ENCODE results near the gene CDK11B. TPM values are rescaled to one million over a fixed set of nuclear protein-coding genes. Genes with fewer than 3 reads are reported as not detected.
A peak's percentile ranks its signal among the peaks of the same experiment; 100 is the strongest.

CDK11B gene
- total and polyA plus RNA-seq, 2 of the 8 experiments (the other 6 are each of a cell fraction or from before 2014, with no cell fraction given): 11.1 to 31.9 TPM

DNA sequence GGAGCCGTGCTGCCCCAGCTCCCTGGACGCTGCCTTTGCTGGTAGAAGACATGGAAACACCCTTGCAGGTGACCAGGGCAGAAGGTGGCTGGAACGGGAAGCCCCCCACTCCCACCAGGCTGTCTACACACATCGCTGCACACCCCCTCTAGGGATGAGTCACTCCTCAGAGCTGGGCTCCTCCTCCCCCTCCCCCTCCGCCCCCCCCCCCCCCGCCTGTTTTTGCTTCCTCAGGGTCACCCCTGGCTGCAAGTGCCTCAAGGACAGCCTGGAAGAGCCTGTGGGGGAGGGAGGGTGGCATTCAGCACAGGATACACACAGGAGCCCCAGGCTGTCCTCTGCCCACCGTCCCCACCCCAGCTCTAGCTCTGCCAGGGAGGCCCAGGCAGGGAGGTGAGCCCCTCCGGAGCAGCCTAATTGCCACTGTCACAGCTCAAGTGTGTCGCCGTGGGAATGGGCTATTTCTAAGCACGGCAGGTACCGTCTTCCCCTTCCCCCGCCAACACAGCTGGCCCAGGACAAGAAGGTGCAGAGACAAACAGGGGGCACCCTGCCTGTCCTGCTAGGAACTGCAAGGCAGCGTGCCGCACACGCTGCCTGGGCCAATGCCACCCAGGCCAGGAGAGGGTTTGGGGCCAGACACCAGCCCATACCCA is 61.4 kb downstream of the CDK11B start (continued):
- TF ChIP-seq, protein P1, sequence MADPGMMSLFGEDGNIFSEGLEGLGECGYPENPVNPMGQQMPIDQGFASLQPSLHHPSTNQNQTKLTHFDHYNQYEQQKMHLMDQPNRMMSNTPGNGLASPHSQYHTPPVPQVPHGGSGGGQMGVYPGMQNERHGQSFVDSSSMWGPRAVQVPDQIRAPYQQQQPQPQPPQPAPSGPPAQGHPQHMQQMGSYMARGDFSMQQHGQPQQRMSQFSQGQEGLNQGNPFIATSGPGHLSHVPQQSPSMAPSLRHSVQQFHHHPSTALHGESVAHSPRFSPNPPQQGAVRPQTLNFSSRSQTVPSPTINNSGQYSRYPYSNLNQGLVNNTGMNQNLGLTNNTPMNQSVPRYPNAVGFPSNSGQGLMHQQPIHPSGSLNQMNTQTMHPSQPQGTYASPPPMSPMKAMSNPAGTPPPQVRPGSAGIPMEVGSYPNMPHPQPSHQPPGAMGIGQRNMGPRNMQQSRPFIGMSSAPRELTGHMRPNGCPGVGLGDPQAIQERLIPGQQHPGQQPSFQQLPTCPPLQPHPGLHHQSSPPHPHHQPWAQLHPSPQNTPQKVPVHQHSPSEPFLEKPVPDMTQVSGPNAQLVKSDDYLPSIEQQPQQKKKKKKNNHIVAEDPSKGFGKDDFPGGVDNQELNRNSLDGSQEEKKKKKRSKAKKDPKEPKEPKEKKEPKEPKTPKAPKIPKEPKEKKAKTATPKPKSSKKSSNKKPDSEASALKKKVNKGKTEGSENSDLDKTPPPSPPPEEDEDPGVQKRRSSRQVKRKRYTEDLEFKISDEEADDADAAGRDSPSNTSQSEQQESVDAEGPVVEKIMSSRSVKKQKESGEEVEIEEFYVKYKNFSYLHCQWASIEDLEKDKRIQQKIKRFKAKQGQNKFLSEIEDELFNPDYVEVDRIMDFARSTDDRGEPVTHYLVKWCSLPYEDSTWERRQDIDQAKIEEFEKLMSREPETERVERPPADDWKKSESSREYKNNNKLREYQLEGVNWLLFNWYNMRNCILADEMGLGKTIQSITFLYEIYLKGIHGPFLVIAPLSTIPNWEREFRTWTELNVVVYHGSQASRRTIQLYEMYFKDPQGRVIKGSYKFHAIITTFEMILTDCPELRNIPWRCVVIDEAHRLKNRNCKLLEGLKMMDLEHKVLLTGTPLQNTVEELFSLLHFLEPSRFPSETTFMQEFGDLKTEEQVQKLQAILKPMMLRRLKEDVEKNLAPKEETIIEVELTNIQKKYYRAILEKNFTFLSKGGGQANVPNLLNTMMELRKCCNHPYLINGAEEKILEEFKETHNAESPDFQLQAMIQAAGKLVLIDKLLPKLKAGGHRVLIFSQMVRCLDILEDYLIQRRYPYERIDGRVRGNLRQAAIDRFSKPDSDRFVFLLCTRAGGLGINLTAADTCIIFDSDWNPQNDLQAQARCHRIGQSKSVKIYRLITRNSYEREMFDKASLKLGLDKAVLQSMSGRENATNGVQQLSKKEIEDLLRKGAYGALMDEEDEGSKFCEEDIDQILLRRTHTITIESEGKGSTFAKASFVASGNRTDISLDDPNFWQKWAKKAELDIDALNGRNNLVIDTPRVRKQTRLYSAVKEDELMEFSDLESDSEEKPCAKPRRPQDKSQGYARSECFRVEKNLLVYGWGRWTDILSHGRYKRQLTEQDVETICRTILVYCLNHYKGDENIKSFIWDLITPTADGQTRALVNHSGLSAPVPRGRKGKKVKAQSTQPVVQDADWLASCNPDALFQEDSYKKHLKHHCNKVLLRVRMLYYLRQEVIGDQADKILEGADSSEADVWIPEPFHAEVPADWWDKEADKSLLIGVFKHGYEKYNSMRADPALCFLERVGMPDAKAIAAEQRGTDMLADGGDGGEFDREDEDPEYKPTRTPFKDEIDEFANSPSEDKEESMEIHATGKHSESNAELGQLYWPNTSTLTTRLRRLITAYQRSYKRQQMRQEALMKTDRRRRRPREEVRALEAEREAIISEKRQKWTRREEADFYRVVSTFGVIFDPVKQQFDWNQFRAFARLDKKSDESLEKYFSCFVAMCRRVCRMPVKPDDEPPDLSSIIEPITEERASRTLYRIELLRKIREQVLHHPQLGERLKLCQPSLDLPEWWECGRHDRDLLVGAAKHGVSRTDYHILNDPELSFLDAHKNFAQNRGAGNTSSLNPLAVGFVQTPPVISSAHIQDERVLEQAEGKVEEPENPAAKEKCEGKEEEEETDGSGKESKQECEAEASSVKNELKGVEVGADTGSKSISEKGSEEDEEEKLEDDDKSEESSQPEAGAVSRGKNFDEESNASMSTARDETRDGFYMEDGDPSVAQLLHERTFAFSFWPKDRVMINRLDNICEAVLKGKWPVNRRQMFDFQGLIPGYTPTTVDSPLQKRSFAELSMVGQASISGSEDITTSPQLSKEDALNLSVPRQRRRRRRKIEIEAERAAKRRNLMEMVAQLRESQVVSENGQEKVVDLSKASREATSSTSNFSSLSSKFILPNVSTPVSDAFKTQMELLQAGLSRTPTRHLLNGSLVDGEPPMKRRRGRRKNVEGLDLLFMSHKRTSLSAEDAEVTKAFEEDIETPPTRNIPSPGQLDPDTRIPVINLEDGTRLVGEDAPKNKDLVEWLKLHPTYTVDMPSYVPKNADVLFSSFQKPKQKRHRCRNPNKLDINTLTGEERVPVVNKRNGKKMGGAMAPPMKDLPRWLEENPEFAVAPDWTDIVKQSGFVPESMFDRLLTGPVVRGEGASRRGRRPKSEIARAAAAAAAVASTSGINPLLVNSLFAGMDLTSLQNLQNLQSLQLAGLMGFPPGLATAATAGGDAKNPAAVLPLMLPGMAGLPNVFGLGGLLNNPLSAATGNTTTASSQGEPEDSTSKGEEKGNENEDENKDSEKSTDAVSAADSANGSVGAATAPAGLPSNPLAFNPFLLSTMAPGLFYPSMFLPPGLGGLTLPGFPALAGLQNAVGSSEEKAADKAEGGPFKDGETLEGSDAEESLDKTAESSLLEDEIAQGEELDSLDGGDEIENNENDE (IDR thresholded peaks at IDR 0.05; ENCODE audit: insufficient replicate concordance, low read length): no peak
- TF ChIP-seq, protein P2, sequence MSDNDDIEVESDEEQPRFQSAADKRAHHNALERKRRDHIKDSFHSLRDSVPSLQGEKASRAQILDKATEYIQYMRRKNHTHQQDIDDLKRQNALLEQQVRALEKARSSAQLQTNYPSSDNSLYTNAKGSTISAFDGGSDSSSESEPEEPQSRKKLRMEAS (IDR thresholded peaks at IDR 0.05): peak; percentile 82
- TF ChIP-seq EGR1 (IDR thresholded peaks at IDR 0.05; ENCODE audit: borderline replicate concordance, low read depth, low read length): no peak
- TF ChIP-seq CHD2 (IDR thresholded peaks at IDR 0.05; ENCODE audit: low read length): 0 out of 2 replicates have a peak, but pooled peaks have one; percentile 34
- TF ChIP-seq RAD21 (IDR thresholded peaks at IDR 0.05 in 1 of 2, conservative IDR thresholded peaks at IDR 0.05 in 1 of 2; ENCODE audit: low read depth in 2 of 2, low read length in 2 of 2): peak; percentile 8 to 49; a peak in 2 of 4 replicates
